ENCODE measurements around the gene ARHGAP1.

ARHGAP1 gene

DNA sequence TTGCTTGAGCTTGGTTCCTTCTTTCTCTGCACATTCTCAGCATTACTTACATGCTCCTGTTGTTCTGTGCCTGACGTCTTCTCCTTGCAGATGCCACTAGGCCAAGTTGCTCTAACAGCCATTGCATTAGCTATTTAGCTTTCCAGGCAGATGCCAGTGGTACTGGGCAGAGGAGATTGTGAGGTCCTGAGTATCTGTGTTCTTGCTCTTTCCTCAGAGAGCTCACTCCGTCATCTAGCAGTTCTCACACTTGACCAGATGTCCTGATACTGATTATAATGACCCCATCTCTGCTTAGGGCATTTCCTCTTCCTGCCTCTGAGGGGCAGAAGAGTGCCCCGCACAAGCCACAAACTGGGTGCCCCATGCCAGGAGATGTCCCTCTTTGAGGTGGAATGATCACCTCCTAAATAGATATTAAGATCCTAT is 30.7 kb downstream of the ARHGAP1 start:
- no peaks in the 10 kb centered on the region for H3K9me3 Mint-ChIP-seq
- H3K27ac Mint-ChIP-seq: peak overlapping the region; percentile 57
- peaks cover 19% of the 10 kb centered on the region for H3K4me1 Mint-ChIP-seq
- no peaks in the 10 kb centered on the region for H3K27me3 Mint-ChIP-seq (ENCODE audit: low read depth, poor library complexity)
- no peak for DNase-seq
- peaks cover 52% of the 10 kb centered on the region for H3K36me3 Mint-ChIP-seq (ENCODE audit: low read depth)
- TF ChIP-seq, protein P1, sequence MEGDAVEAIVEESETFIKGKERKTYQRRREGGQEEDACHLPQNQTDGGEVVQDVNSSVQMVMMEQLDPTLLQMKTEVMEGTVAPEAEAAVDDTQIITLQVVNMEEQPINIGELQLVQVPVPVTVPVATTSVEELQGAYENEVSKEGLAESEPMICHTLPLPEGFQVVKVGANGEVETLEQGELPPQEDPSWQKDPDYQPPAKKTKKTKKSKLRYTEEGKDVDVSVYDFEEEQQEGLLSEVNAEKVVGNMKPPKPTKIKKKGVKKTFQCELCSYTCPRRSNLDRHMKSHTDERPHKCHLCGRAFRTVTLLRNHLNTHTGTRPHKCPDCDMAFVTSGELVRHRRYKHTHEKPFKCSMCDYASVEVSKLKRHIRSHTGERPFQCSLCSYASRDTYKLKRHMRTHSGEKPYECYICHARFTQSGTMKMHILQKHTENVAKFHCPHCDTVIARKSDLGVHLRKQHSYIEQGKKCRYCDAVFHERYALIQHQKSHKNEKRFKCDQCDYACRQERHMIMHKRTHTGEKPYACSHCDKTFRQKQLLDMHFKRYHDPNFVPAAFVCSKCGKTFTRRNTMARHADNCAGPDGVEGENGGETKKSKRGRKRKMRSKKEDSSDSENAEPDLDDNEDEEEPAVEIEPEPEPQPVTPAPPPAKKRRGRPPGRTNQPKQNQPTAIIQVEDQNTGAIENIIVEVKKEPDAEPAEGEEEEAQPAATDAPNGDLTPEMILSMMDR (IDR thresholded peaks at IDR 0.05): no peak
- H3K4me3 Mint-ChIP-seq: no peak overlapping the region

DNA sequence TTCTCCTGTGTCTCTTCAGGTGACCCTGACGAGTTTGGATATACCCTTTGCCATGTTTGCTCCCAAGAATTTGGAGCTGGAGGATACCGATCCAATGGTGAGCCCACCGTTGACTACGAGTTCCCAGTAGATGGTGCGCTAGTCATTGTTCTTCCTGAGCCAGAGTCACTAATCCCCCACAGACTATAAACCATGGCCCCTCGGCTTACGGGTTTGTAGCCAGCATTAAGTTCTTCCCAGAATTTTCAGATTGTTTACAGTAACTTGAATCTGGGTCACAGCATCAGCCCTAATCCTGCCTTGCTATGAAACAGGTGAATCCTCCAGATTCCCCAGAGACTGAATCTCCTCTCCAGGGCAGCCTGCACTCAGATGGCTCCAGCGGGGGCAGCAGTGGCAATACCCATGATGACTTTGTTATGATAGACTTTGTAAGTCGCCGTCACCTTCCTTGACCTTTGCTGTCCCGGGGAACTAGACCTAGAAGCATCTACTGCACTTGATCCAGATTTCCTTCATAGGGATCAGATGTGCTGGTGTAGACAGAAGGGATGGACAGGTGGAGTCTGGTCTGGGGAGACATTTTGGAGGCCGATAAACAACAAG is 31.8 kb downstream of the ARHGAP1 start:
- Mint-ChIP-seq H3K9me3 (no peaks in the 10 kb centered on the region), H3K4me1 (peaks cover 12% of the 10 kb centered on the region), H3K27me3 (ENCODE audit: low read depth, poor library complexity) (no peaks in the 10 kb centered on the region), H3K4me3 (no peak overlapping the region), H3K27ac (no peak overlapping the region), H3K36me3 (ENCODE audit: low read depth) (peaks cover 60% of the 10 kb centered on the region)
- TF ChIP-seq, protein P1 (IDR thresholded peaks at IDR 0.05): no peak
- DNase-seq: no peak

- Mint-ChIP-seq H3K27ac (peak overlapping the region; percentile 77), H3K9me3 (no peaks in the 10 kb centered on the region), H3K4me1 (peaks cover 12% of the 10 kb centered on the region), H3K4me3 (no peak overlapping the region), H3K36me3 (ENCODE audit: low read depth) (peaks cover 57% of the 10 kb centered on the region), H3K27me3 (ENCODE audit: low read depth, poor library complexity) (no peaks in the 10 kb centered on the region)
- TF ChIP-seq, protein P1 (IDR thresholded peaks at IDR 0.05): no peak
- DNase-seq: no peak
Measured at GRCh38 chr11:46667043-46667481, 33.4 kb downstream of the ARHGAP1 start.

- TF ChIP-seq, protein P1 (IDR thresholded peaks at IDR 0.05): no peak
- DNase-seq: no peak
- Mint-ChIP-seq H3K4me1 (peaks cover 12% of the 10 kb centered on the region), H3K36me3 (ENCODE audit: low read depth) (peaks cover 53% of the 10 kb centered on the region), H3K9me3 (no peaks in the 10 kb centered on the region), H3K27me3 (ENCODE audit: low read depth, poor library complexity) (no peaks in the 10 kb centered on the region), H3K27ac (peak overlapping the region; percentile 77), H3K4me3 (no peak overlapping the region)
Measured at GRCh38 chr11:46666516-46666915, 33.9 kb downstream of the ARHGAP1 start.

- Mint-ChIP-seq H3K9me3 (no peaks in the 10 kb centered on the region), H3K36me3 (ENCODE audit: low read depth) (peaks cover 53% of the 10 kb centered on the region), H3K4me3 (no peak overlapping the region), H3K4me1 (peaks cover 12% of the 10 kb centered on the region), H3K27me3 (ENCODE audit: low read depth, poor library complexity) (no peaks in the 10 kb centered on the region), H3K27ac (no peak overlapping the region)
- TF ChIP-seq, protein P1 (IDR thresholded peaks at IDR 0.05): no peak
- DNase-seq: no peak
Measured at GRCh38 chr11:46665356-46665755, 35.1 kb downstream of the ARHGAP1 start.

GRCh38 chr11:46664612-46665011 is 35.8 kb downstream of the ARHGAP1 start:
- TF ChIP-seq, protein P1 (IDR thresholded peaks at IDR 0.05): no peak
- Mint-ChIP-seq H3K36me3 (ENCODE audit: low read depth) (peaks cover 57% of the 10 kb centered on the region), H3K4me3 (no peak overlapping the region), H3K4me1 (peaks cover 12% of the 10 kb centered on the region), H3K27ac (peak overlapping the region; percentile 85), H3K27me3 (ENCODE audit: low read depth, poor library complexity) (no peaks in the 10 kb centered on the region), H3K9me3 (no peaks in the 10 kb centered on the region)
- DNase-seq: no peak
